Esophagus muscularis mucosa (tissue), 3 donors: ENCODE results near the gene RUNX2.

Experiments used
- EP300 ChIP-seq: sonication (generic); formaldehyde crosslinking; IDR thresholded peaks from one replicate; pipeline ENCODE4 v1.6.1; 2017; ENCODE audit warnings: antibody characterized with exemption
- TF ChIP-seq, protein P1 (sequence below), 3 experiments: fragments of 200-600 bp in 2 of 3; fragments of 450-650 bp in 1 of 3; sonication (generic) in 2 of 3; IDR thresholded peaks; one replicate each; pipeline ENCODE4 v1.5.1; 2017 to 2019; ENCODE audit warnings: antibody characterized with exemption in 3 of 3, mild to moderate bottlenecking in 2 of 3, moderate library complexity in 1 of 3

DNA sequence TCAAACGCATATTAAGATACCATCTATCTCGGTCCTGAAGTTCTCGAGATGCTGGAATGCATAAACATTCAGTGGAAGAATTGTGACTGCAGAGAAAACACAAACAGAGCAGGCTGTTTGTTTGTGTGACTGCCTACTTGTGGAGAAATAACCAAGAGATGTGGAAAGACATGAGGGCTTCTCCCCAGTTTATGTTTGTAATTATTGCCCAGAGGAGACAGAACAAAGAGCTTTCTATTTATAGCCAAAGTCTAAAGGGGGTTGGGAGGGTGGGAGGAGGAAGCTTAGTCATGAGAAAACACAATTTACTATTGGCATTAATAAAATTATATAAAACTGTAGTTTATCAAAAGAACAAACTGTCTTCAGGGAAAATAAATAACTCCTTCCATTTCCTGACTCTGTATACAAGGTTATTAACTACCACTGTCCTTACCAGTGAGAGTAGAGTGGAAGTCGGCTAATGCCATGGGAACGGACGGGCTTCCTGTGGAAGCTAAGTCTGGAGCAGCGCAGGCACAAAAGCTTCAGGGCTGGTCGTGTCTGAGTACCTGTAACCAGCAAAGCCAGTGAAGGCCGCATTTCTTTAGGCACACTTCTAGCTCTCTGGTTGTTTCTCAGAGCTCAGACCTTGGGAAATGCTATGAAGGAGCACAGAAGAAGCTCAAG lies 249.8 kb downstream of the RUNX2 start:
- TF ChIP-seq, protein P1, sequence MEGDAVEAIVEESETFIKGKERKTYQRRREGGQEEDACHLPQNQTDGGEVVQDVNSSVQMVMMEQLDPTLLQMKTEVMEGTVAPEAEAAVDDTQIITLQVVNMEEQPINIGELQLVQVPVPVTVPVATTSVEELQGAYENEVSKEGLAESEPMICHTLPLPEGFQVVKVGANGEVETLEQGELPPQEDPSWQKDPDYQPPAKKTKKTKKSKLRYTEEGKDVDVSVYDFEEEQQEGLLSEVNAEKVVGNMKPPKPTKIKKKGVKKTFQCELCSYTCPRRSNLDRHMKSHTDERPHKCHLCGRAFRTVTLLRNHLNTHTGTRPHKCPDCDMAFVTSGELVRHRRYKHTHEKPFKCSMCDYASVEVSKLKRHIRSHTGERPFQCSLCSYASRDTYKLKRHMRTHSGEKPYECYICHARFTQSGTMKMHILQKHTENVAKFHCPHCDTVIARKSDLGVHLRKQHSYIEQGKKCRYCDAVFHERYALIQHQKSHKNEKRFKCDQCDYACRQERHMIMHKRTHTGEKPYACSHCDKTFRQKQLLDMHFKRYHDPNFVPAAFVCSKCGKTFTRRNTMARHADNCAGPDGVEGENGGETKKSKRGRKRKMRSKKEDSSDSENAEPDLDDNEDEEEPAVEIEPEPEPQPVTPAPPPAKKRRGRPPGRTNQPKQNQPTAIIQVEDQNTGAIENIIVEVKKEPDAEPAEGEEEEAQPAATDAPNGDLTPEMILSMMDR (IDR thresholded peaks at IDR 0.05): no peak
- no peak for TF ChIP-seq EP300
